Right renal pelvis (tissue), 4 donors: ENCODE measurements around the gene ENDOU. TPM values are rescaled to one million over a fixed set of nuclear protein-coding genes. Genes with fewer than 3 reads are reported as not detected.

Source experiments
- DNase-seq, 4 donors: peaks; one replicate each; pipeline ENCODE4 v3.0.0-alpha.2; 2013; ENCODE audit warnings: low read depth in 4 of 4, low spot score in 3 of 4, missing footprints in 1 of 4
- polyA plus RNA-seq, 4 donors: library from polyadenylated mRNA; unstranded; fragments of 120-200 nt; gene quantifications; one replicate each; pipeline ENCODE4 v1.2.1, GENCODE V29; 2013; ENCODE audit not compliant: insufficient read length in 4 of 4

ENDOU gene
- polyA plus RNA-seq, 4 donors, result 0.17 to 0.42 (median 0.40) TPM

- no peak for DNase-seq
Observed at GRCh38 chr12:47722941-47723631, 2.2 kb downstream of the ENDOU start.

- no peak for DNase-seq
Observed at GRCh38 chr12:47722136-47722834, 3.0 kb downstream of the ENDOU start.

GRCh38 chr12:47721431-47721973 lies 3.8 kb downstream of the ENDOU start:
- DNase-seq, result no peak

- DNase-seq, result no peak
Observed at GRCh38 chr12:47718531-47718930, 6.8 kb downstream of the ENDOU start.

GRCh38 chr12:47717443-47718193 lies 7.7 kb downstream of the ENDOU start:
- no peak for DNase-seq

- no peak for DNase-seq
Observed at GRCh38 chr12:47717046-47717442, 8.2 kb downstream of the ENDOU start.

GRCh38 chr12:47715877-47716548 lies 9.3 kb downstream of the ENDOU start:
- DNase-seq, result no peak

- peak in 1 of 4 donors; percentile 74 for DNase-seq
Observed at GRCh38 chr12:47715393-47715876, 9.9 kb downstream of the ENDOU start.

GRCh38 chr12:47714826-47715386 lies 10.4 kb downstream of the ENDOU start:
- DNase-seq, result no peak

GRCh38 chr12:47712171-47712570 lies 13.1 kb downstream of the ENDOU start:
- no peak for DNase-seq

- no peak for DNase-seq
Observed at GRCh38 chr12:47711448-47711847, 13.8 kb downstream of the ENDOU start.

- no peak for DNase-seq
Observed at GRCh38 chr12:47710278-47710677, 15.0 kb downstream of the ENDOU start.

- no peak for DNase-seq
Observed at GRCh38 chr12:47709671-47710070, 15.6 kb downstream of the ENDOU start.

GRCh38 chr12:47709237-47709636 lies 16.1 kb downstream of the ENDOU start:
- no peak for DNase-seq

- no peak for DNase-seq
Observed at GRCh38 chr12:47707905-47708543, 17.3 kb downstream of the ENDOU start.

- no peak for DNase-seq
Observed at GRCh38 chr12:47707355-47707754, 17.9 kb downstream of the ENDOU start.

GRCh38 chr12:47705566-47706425 lies 19.5 kb downstream of the ENDOU start, which contains the start of gene RPAP3:
TSS of gene RPAP3 (minus strand) at chr12:47706030. CDS start at chr12:47702840, 3,190 bp downstream.
- DNase-seq, result peak; percentile 88 to 89 (median 88)

GRCh38 chr12:47705229-47705565 lies 20.1 kb downstream of the ENDOU start:
- no peak for DNase-seq

GRCh38 chr12:47704719-47705118 lies 20.6 kb downstream of the ENDOU start:
- DNase-seq, result no peak
